HCT116 (cell line): ENCODE results near the gene CYRIA. TPM values are rescaled to one million over a fixed set of nuclear protein-coding genes. Genes with fewer than 3 reads are reported as not detected.
A peak's percentile ranks its signal among the peaks of the same experiment; 100 is the strongest.

ENCODE experiments used
- ATAC-seq: fragments of 200-7000 bp; cut with Tn5 transposase; 2 replicates; pipeline ENCODE4 v1.9.1; 2020; ENCODE audit warnings: mild to moderate bottlenecking, moderate library complexity
- BruUV-seq: library from RNA; stranded (reverse); fragments of 400-500 nt; replicated peaks from 2 replicates; lab custom pipeline; 2021; lab: Mats Ljungman, UMichigan
- CTCF ChIA-PET: fragments of 300-600 bp; sonication (Branson Sonifier 250); formaldehyde crosslinking; loops from one replicate; lab custom pipeline; 2021; ENCODE audit warnings: antibody characterized with exemption; lab: Charles Lee
- POLR2A ChIA-PET: fragments of 300-600, 350-600 bp; sonication (Branson Sonifier 250); formaldehyde crosslinking; loops from one replicate; lab custom pipeline; 2021; ENCODE audit warnings: antibody characterized with exemption; lab: Charles Lee
- RAD21 ChIA-PET, 2 experiments: fragments of 300-600 bp; sonication (Branson Sonifier 250); formaldehyde crosslinking; loops; one replicate each; lab custom pipeline; 2023; ENCODE audit warnings: low total read pairs in 2 of 2; ENCODE audit not compliant: uncharacterized antibody in 2 of 2, unreplicated experiment in 2 of 2, low non-redundant PET in 1 of 2; lab: Charles Lee
- DNase-seq: peaks from one replicate; pipeline ENCODE4 v3.0.0-alpha.2; 2010; ENCODE audit warnings: low read depth, low spot score
- H2AFZ ChIP-seq: fragments of 200-600 bp; shearing (Covaris generic), sonication (generic); 2 replicates; pipeline ENCODE4 v1.6.1; 2017; ENCODE audit warnings: low read depth, mixed run types, mixed read lengths, antibody characterized with exemption, low read length; ENCODE audit not compliant: poor library complexity, severe bottlenecking
- H3K27ac ChIP-seq: 2 replicates; pipeline ENCODE4 v1.5.1; 2012; ENCODE audit warnings: low read depth, low read length
- H3K27me3 ChIP-seq: fragments of 200-600 bp; sonication (generic); 2 replicates; pipeline ENCODE4 v1.6.1; 2016; ENCODE audit warnings: mixed run types, low read length, mixed read lengths; ENCODE audit not compliant: insufficient read depth
- H3K36me3 ChIP-seq, 2 experiments: fragments of 200-500 bp in 1 of 2; fragments of 200-600 bp in 1 of 2; sonication (Bioruptor generic) in 1 of 2; sonication (generic) in 1 of 2; 2 replicates each; pipeline versions ENCODE4 v1.5.1 to v1.6.1; 2014 to 2016; ENCODE audit warnings: low read length in 2 of 2, inconsistent platforms in 1 of 2, mixed read lengths in 1 of 2, mixed run types in 1 of 2; ENCODE audit not compliant: insufficient read depth in 2 of 2, control insufficient read depth in 1 of 2
- H3K4me1 ChIP-seq, 2 experiments: fragments of 200-600 bp in 1 of 2; sonication (generic) in 1 of 2; 2 replicates each; pipeline versions ENCODE4 v1.5.1 to v1.6.1; 2012 to 2017; ENCODE audit warnings: low read length in 2 of 2, inconsistent platforms in 1 of 2, mild to moderate bottlenecking in 1 of 2, mixed read lengths in 1 of 2, mixed run types in 1 of 2, moderate library complexity in 1 of 2; ENCODE audit not compliant: insufficient read depth in 2 of 2, control insufficient read depth in 1 of 2
- H3K4me2 ChIP-seq: fragments of 200-600 bp; sonication (generic); 2 replicates; pipeline ENCODE4 v1.6.1; 2017; ENCODE audit warnings: mixed run types, low read length, mixed read lengths
- H3K4me3 ChIP-seq, 2 experiments: fragments of 200-600 bp in 1 of 2; sonication (generic) in 1 of 2; replicated peaks in 1 of 2; 2 replicates each; pipeline ENCODE4 v1.5.1; 2011 to 2016; ENCODE audit warnings: low read length in 2 of 2, control low read depth in 1 of 2, low read depth in 1 of 2, mild to moderate bottlenecking in 1 of 2, mixed read lengths in 1 of 2, mixed run types in 1 of 2
- H3K79me2 ChIP-seq: fragments of 200-600 bp; sonication (generic); 2 replicates; pipeline ENCODE4 v1.6.1; 2017; ENCODE audit warnings: mild to moderate bottlenecking, mixed run types, low read length, moderate library complexity, mixed read lengths; ENCODE audit not compliant: insufficient read depth
- H3K9ac ChIP-seq: fragments of 200-600 bp; sonication (generic); 2 replicates; pipeline ENCODE4 v1.6.1; 2016; ENCODE audit warnings: low read length, mixed read lengths
- H3K9me2 ChIP-seq: fragments of 200-600 bp; sonication (generic), shearing (Covaris generic); 2 replicates; pipeline ENCODE4 v1.6.1; 2017; ENCODE audit warnings: mixed run types, mild to moderate bottlenecking, moderate library complexity; ENCODE audit not compliant: insufficient read depth
- H3K9me3 ChIP-seq, 2 experiments: fragments of 200-500 bp in 1 of 2; fragments of 200-600 bp in 1 of 2; sonication (Bioruptor generic) in 1 of 2; sonication (generic) in 1 of 2; 2 replicates each; pipeline ENCODE4 v1.6.1; 2014 to 2017; ENCODE audit warnings: low read length in 2 of 2, mixed read lengths in 2 of 2, inconsistent platforms in 1 of 2, low read depth in 1 of 2, mild to moderate bottlenecking in 1 of 2, mixed run types in 1 of 2, moderate library complexity in 1 of 2; ENCODE audit not compliant: control insufficient read depth in 1 of 2, insufficient read depth in 1 of 2
- H4K20me1 ChIP-seq: fragments of 200-600 bp; sonication (generic), shearing (Covaris generic); 2 replicates; pipeline ENCODE4 v1.6.1; 2017; ENCODE audit warnings: mixed run types, mild to moderate bottlenecking, moderate library complexity; ENCODE audit not compliant: insufficient read depth
- CBX3 ChIP-seq: IDR thresholded peaks from 2 replicates; pipeline ENCODE4 v1.6.1; 2012; ENCODE audit warnings: low read depth
- EGR1 ChIP-seq: IDR thresholded peaks from 2 replicates; pipeline ENCODE4 v1.6.1; 2012; ENCODE audit warnings: low read depth
- ELF1 ChIP-seq: IDR thresholded peaks from 2 replicates; pipeline ENCODE4 v1.6.1; 2012; ENCODE audit warnings: low read depth, borderline replicate concordance
- EZH2phosphoT487 ChIP-seq: fragments of 200-600 bp; IDR thresholded peaks from 2 replicates; pipeline ENCODE4 v1.6.1; 2018; ENCODE audit warnings: antibody characterized with exemption, borderline replicate concordance
- JUND ChIP-seq: IDR thresholded peaks from 2 replicates; pipeline ENCODE4 v1.6.1; 2012
- POLR2A ChIP-seq: IDR thresholded peaks from 2 replicates; pipeline ENCODE4 v1.7.0; 2011; ENCODE audit warnings: borderline replicate concordance; ENCODE audit not compliant: insufficient read depth, insufficient read length; ENCODE audit errors: extremely low read depth
- POLR2AphosphoS5 ChIP-seq: IDR thresholded peaks from 2 replicates; pipeline ENCODE4 v1.6.1; 2011; ENCODE audit warnings: mild to moderate bottlenecking, low read depth, low read length, moderate library complexity
- RAD21 ChIP-seq: IDR thresholded peaks from 2 replicates; pipeline ENCODE4 v1.6.1; 2012; ENCODE audit warnings: low read depth, mild to moderate bottlenecking
- TCF7L2 ChIP-seq: IDR thresholded peaks from 2 replicates; pipeline ENCODE4 v1.7.0; 2011; ENCODE audit warnings: borderline replicate concordance, inconsistent platforms; ENCODE audit not compliant: insufficient read depth, insufficient read length; ENCODE audit errors: extremely low read depth
- YY1 ChIP-seq: IDR thresholded peaks from 2 replicates; pipeline ENCODE4 v1.6.1; 2011; ENCODE audit warnings: low read length, low read depth, moderate library complexity, mild to moderate bottlenecking; ENCODE audit not compliant: insufficient replicate concordance; ENCODE audit errors: extremely low read depth
- ZFX ChIP-seq: fragments of 450-650 bp; IDR thresholded peaks from 2 replicates; pipeline ENCODE4 v1.6.1; 2017
- ZNF274 ChIP-seq: fragments of 200-500 bp; sonication (Bioruptor generic); IDR thresholded peaks from 2 replicates; pipeline ENCODE4 v1.6.1; 2014; ENCODE audit warnings: mild to moderate bottlenecking, low read depth, low read length, inconsistent platforms
- intact Hi-C: fragments of 100-400 bp; cut with micrococcal nuclease; formaldehyde crosslinking; loops from 2 replicates; pipeline ENCODE4 v1.10.0; 2022
- total RNA-seq: library from RNA; stranded (reverse); gene quantifications from one replicate; pipeline ENCODE4 v1.2.1, GENCODE V29; 2021; ENCODE audit not compliant: unreplicated experiment
- TF ChIP-seq, protein P1 (sequence below): IDR thresholded peaks from 2 replicates; pipeline ENCODE4 v1.6.1; 2012
- TF ChIP-seq, protein P2 (sequence below): IDR thresholded peaks from 2 replicates; pipeline ENCODE4 v1.6.1; 2012
- TF ChIP-seq, protein P3 (sequence below): IDR thresholded peaks from 2 replicates; pipeline ENCODE4 v1.6.1; 2011; ENCODE audit warnings: mild to moderate bottlenecking, low read length, moderate library complexity; ENCODE audit not compliant: insufficient replicate concordance; ENCODE audit errors: extremely low read depth
- TF ChIP-seq, protein P4 (sequence below): IDR thresholded peaks from 2 replicates; pipeline ENCODE4 v1.6.1; 2012; ENCODE audit warnings: low read depth

Gene CYRIA
- total RNA-seq, 1 experiment from 2014 or later: 0.44 TPM

DNA sequence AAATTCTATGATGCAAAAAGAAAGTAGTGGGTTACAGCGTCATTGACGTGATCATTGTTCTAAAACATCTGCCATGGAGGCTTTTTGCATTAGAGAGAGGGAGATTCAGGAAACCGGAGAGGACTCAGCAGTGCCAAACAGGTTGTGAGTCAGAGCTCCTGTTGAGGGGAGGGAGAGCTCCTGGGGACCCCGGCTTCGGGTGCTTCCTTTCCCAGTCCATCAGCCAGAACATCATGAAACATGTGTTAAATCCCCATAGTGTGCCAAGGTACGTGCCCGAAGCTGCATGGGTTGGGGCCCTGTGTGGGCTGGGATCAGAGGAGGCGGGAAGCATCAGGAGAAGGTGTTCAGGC lies 791 bp upstream of the CYRIA start:
- intact Hi-C loops: no loop called here
- Histone ChIP-seq H3K36me3 (no peaks in the 10 kb centered on the region), H3K4me1 (peaks cover 3 to 5% of the 10 kb centered on the region in 2 experiments; a peak in 2 of 4 replicates)
- CTCF ChIA-PET: no interaction called here
- TF ChIP-seq ZFX (no peak), YY1 (no peak), JUND (no peak), POLR2AphosphoS5 (no peak), TCF7L2 (no peak), ELF1 (no peak), ZNF274 (no peak), RAD21 (no peak), POLR2A (no peak), EZH2phosphoT487 (no peak), CBX3 (no peak), EGR1 (no peak)
- TF ChIP-seq, protein P1, sequence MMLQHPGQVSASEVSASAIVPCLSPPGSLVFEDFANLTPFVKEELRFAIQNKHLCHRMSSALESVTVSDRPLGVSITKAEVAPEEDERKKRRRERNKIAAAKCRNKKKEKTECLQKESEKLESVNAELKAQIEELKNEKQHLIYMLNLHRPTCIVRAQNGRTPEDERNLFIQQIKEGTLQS: no peak
- TF ChIP-seq, protein P2, sequence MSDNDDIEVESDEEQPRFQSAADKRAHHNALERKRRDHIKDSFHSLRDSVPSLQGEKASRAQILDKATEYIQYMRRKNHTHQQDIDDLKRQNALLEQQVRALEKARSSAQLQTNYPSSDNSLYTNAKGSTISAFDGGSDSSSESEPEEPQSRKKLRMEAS: no peak
- TF ChIP-seq, protein P3, sequence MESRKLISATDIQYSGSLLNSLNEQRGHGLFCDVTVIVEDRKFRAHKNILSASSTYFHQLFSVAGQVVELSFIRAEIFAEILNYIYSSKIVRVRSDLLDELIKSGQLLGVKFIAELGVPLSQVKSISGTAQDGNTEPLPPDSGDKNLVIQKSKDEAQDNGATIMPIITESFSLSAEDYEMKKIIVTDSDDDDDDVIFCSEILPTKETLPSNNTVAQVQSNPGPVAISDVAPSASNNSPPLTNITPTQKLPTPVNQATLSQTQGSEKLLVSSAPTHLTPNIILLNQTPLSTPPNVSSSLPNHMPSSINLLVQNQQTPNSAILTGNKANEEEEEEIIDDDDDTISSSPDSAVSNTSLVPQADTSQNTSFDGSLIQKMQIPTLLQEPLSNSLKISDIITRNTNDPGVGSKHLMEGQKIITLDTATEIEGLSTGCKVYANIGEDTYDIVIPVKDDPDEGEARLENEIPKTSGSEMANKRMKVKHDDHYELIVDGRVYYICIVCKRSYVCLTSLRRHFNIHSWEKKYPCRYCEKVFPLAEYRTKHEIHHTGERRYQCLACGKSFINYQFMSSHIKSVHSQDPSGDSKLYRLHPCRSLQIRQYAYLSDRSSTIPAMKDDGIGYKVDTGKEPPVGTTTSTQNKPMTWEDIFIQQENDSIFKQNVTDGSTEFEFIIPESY: no peak
- TF ChIP-seq, protein P4, sequence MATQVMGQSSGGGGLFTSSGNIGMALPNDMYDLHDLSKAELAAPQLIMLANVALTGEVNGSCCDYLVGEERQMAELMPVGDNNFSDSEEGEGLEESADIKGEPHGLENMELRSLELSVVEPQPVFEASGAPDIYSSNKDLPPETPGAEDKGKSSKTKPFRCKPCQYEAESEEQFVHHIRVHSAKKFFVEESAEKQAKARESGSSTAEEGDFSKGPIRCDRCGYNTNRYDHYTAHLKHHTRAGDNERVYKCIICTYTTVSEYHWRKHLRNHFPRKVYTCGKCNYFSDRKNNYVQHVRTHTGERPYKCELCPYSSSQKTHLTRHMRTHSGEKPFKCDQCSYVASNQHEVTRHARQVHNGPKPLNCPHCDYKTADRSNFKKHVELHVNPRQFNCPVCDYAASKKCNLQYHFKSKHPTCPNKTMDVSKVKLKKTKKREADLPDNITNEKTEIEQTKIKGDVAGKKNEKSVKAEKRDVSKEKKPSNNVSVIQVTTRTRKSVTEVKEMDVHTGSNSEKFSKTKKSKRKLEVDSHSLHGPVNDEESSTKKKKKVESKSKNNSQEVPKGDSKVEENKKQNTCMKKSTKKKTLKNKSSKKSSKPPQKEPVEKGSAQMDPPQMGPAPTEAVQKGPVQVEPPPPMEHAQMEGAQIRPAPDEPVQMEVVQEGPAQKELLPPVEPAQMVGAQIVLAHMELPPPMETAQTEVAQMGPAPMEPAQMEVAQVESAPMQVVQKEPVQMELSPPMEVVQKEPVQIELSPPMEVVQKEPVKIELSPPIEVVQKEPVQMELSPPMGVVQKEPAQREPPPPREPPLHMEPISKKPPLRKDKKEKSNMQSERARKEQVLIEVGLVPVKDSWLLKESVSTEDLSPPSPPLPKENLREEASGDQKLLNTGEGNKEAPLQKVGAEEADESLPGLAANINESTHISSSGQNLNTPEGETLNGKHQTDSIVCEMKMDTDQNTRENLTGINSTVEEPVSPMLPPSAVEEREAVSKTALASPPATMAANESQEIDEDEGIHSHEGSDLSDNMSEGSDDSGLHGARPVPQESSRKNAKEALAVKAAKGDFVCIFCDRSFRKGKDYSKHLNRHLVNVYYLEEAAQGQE: no peak
- TF ChIP-seq, all 23 proteins: peak for 0
- Histone ChIP-seq H2AFZ (no peak overlapping the region), H3K4me2 (peak overlapping the region; percentile 68), H3K27me3 (peaks cover 56% of the 10 kb centered on the region), H3K27ac (no peak overlapping the region), H3K9me3 (no peaks in the 10 kb centered on the region), H4K20me1 (no peaks in the 10 kb centered on the region), H3K9ac (no peak overlapping the region), H3K9me2 (no peaks in the 10 kb centered on the region), H3K79me2 (no peaks in the 10 kb centered on the region), H3K4me3 (peak overlapping the region in 1 of 2 experiments; percentile 33; a peak in 1 of 4 replicates)
- no peak for ATAC-seq
- BruUV-seq: no TSS peak
- no peak for DNase-seq
- POLR2A ChIA-PET: no interaction called here
- RAD21 ChIA-PET: no interaction called here
